Eye (tissue), 1 donor: ENCODE measurements around the gene LDB3.
A peak's percentile ranks its signal among the peaks of the same experiment; 100 is the strongest.

ENCODE experiments used
- DNase-seq: peaks from one replicate; pipeline ENCODE4 v3.0.0-alpha.2; 2015

LDB3 gene

GRCh38 chr10:86665218-86665607, 3.1 kb upstream of the LDB3 start:
- DNase-seq, result no peak

- DNase-seq, result no peak
These were observed 2.4 kb upstream of the LDB3 start for GRCh38 chr10:86665868-86666267.

DNA sequence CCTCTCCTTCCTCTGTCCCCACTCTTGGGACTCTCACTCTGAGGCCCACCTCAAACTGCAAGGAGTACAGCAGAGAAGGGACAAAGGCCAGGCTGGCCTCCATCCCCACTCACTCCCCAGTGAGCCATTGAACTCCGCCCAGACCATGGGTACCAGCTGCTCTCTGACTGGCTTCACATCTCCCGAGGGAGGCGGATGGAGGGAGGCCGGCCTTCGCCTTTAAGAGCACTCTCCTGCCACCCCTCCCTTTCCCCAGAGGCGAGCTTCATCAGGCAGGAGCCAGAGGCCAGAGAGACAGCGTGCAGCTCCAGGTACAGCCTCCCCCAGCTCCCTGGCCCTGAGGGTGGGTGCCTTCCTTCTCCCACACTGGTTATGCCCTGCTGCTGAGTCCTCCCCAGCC, 1.8 kb upstream of the LDB3 start:
- peak; percentile 73 for DNase-seq

DNA sequence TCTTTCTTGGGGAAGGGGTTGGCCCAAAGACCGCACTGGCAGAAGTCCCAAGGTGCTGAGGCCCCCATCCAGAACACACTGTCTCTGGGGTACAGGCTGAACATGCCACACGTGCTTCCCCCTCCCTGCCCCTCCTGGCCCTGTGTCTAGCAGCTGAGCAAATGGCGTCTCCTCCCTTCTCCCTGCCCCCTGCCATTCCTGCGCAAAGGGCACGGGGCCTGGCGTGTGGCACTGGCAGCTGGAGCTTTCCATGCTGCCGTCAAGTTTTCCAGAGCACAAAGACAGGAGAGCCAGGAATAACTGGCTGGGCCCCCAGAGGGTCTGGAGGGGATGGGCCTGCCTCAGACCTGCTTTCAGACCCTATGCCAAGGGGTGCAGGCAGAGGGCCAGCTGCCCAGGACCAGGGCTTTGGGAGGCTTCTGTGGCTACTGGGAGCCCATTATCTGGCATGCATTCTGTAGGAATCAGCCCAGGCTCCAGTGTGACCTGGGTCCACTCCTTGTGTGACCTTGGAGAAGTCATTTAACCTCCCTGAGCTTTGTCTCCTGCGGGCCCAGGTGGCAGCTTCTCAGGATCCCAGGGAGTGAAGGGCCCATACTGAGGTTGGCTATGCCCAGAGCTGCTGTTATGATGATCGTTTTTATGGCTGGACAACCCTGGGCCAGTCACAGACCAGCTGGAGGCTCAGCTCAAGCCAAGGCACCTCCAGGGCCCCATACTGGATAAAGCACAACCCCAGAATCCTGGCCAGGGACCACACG, 710 bp upstream of the LDB3 start:
- DNase-seq, result no peak

- no peak for DNase-seq
These were observed 2.0 kb downstream of the LDB3 start for GRCh38 chr10:86670290-86670811.

DNA sequence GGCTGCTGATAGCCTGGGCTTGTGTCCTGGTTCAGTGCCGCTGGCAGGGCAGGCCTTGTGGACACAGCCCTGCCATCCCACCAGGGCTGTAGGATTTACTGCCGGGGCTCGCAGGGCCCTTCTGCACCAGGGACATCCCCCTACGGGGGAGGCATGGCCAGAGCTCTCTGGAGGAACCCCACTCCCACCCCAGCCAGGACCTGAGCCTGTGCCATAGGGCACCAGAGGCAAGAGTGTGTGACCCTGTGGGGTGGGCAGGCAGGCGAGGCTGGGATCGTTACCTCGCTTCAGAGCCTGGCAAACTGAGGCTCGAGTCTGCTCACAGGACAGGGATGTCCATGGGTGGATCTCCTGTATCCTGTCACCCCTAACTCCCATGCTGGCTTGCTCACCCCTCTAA, 2.6 kb downstream of the LDB3 start:
- no peak for DNase-seq

GRCh38 chr10:86671419-86671818, 3.1 kb downstream of the LDB3 start:
- no peak for DNase-seq

DNA sequence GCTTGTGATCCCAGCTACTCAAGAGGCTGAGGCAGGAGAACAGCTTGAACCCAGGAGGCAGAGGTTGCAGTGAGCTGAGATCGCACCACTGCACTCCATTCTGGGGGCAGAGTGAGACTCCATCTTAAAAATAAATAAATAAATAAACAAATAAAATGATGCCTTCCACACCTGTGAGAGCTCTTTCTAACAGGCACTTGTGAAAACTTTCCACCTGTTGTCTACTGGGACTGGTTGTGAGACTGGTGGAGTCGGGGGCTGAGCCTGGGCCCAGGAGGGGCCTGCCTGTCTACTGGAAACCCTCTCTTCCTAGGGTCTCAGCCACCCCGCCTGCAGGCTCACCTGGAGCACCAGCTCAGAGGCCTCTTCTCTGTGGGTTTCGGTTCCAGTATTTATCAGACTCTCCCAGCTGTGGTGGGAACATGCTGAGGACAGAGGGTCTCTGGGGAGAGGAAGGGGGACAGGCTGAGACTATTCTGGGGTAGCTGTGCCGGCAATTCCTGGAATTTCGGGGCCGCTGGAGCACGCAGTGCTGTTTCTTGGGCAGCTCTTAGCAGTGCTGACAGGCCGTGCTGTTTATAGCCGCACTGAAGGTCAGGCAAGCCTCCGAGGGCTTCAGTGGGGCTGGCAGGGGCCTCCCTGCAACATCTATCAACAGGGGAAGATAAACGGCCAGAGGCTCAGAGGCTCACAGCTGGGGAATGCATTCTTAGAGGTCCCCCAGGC, 3.8 kb downstream of the LDB3 start:
- peak; percentile 52 for DNase-seq

- peak; percentile 62 for DNase-seq
These were observed 5.0 kb downstream of the LDB3 start for GRCh38 chr10:86673216-86673826.

- DNase-seq, result peak; percentile 77
These were observed 5.7 kb downstream of the LDB3 start for GRCh38 chr10:86673827-86674581.

GRCh38 chr10:86674912-86675311, 6.6 kb downstream of the LDB3 start:
- no peak for DNase-seq

- DNase-seq, result no peak
These were observed 9.1 kb downstream of the LDB3 start for GRCh38 chr10:86677374-86677773.

DNA sequence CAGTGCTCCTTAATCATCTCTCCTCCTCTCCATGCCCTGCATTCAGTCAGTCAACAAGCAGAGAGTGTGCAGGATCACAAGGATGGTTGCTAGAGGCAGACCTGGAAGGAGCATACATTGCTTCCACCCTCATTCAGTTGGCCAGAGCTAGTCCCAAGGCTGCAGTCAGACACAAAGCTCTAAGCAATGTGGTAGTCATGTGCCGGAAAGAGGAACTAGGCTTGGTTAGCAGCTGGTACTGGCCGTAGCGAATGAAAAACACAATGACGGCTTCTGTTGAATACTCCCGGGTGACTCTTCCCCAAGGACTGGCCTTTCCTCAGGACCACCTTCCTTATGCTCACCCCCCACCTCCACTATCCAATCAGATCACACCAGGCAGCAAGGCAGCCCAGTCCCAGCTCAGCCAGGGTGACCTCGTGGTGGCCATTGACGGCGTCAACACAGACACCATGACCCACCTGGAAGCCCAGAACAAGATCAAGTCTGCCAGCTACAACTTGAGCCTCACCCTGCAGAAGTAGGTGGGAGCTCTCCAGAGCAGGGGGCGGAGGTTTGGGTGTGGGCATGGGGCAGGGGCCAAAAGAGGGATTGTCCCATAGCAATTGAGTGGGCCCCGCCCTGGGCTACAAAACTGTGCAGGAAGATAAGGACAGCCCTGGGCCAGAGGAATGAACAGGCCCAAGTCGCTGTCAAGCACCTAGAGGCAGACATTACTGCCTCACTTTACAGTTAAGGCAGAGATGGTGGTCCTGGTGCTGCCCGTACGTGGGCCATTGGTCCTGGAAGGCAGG, 10.9 kb downstream of the LDB3 start:
- DNase-seq, result no peak

GRCh38 chr10:86681047-86681446, 12.7 kb downstream of the LDB3 start:
- no peak for DNase-seq

GRCh38 chr10:86681722-86682386, 13.5 kb downstream of the LDB3 start:
- DNase-seq, result no peak

DNA sequence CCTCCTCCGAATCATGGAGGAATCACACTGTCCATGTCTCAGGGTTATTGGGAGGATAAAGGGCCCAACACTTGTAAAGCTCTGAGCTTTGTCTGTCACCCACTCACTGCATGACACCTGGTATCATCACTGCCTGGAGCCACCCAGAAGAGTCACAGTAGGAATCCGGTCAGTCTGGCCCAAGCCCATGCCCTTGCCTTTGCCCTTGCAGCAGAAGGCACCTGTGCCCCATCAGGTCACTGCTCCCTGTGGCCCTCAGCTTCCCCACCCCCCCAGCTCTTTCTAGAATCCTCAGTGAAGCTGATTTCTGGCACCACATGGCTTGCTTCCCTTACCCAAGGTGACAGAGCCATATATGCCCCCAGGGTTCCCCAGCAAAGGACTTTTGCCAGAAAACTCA, 14.4 kb downstream of the LDB3 start:
- no peak for DNase-seq

DNA sequence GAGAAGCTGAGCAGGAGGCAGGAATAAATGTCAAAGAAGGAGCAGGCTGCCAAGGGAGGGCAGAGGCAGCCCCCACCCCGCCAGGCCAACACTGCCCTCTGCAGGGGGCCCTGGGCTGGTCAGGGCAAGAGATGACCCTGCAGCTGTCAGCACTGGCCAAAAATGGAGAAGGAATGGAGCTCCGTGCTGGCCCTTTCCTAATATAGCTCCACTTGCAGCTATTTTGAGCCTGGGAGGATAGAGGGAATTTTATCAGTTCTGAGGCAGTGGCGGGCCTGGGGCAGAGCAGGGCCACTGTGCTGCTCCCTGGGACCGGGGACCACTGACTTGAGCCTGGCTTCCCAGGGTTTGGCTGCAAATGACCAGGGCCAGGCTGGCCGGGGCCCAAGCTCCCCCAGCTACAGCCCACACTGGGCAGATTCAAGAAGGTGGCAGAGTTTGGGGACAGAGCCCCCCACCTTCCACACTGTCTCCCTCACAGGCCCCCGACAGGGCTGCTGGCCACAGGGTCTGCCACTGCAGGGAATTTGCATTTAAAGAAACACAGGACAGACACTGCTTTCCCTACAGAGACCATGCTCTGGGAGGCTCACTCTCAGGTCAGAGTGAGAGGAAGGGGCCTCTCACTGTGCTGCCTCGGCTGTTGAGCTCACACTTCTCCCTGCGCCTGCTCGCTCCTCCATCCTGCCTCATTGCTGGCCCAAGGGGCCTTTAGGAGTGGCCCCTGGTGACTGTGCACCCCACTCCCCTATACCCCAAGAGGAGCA, 16.2 kb downstream of the LDB3 start:
- DNase-seq, result peak; percentile 35

- no peak for DNase-seq
These were observed 17.1 kb downstream of the LDB3 start for GRCh38 chr10:86685416-86685815.

GRCh38 chr10:86685893-86686632, 17.8 kb downstream of the LDB3 start:
- DNase-seq, result no peak

- no peak for DNase-seq
These were observed 18.7 kb downstream of the LDB3 start for GRCh38 chr10:86686972-86687371.
